ENCODE measurements around the gene SKIL.

DNA sequence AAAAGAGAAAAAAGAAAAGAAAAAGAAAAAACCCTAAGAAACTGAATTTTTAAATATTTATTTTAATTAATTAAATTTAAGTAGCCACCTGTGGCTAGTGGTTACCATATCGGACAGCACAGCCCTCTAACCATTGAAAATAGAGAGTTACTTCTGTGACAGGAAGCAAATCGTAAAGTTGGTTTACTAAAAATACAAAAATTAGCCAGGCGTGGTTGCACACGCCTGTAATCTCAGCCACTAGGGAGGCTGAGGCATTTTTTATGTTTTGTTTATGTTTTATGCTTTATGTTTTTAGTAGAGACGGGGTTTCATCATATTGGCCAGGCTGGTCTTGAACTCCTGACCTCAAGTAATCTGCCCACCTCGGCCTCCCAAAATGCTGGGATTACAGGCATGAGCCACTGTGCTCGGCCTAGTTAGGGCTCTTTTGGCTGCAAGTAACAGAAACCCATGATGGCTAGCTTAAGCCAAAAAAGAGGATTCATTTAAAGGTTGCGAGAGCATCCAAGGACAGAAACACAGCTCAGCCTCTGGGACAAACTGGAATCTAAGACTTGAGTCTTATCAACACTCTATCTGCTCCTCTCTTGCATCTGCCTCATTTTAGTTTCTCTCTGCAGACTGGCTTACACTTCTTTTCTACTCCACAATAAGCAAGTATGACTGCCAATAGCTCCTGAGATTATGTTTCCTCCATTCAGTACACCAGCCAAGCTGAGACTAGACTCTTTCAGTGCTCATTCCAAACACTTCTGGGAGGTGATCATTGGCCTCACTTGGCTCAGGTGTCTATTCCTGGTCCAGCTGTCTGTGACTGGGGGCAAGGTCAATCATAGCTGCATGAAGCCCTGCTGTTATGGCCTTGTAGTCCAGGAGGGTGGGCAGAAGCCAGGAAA is 6.8 kb upstream of the SKIL start:
- TF ChIP-seq, protein P1, sequence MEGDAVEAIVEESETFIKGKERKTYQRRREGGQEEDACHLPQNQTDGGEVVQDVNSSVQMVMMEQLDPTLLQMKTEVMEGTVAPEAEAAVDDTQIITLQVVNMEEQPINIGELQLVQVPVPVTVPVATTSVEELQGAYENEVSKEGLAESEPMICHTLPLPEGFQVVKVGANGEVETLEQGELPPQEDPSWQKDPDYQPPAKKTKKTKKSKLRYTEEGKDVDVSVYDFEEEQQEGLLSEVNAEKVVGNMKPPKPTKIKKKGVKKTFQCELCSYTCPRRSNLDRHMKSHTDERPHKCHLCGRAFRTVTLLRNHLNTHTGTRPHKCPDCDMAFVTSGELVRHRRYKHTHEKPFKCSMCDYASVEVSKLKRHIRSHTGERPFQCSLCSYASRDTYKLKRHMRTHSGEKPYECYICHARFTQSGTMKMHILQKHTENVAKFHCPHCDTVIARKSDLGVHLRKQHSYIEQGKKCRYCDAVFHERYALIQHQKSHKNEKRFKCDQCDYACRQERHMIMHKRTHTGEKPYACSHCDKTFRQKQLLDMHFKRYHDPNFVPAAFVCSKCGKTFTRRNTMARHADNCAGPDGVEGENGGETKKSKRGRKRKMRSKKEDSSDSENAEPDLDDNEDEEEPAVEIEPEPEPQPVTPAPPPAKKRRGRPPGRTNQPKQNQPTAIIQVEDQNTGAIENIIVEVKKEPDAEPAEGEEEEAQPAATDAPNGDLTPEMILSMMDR (IDR thresholded peaks at IDR 0.05) = no peak
- TF ChIP-seq POLR2A (IDR thresholded peaks at IDR 0.05) = no peak
